SH-SY5Y (cell line): Measurements from ENCODE around the gene NRAP.

Experiments
- GATA2 ChIP-seq: IDR thresholded peaks from 2 replicates; pipeline ENCODE4 v1.6.1; 2011; ENCODE audit warnings: mild to moderate bottlenecking, low read depth, low read length
- GATA3 ChIP-seq: IDR thresholded peaks from 2 replicates; pipeline ENCODE4 v1.6.1; 2011; ENCODE audit warnings: low read depth, mild to moderate bottlenecking, low read length, moderate library complexity

GRCh38 chr10:113563306-113564088 is 100.3 kb downstream of the NRAP start:
- TF ChIP-seq GATA3 (no peak), GATA2 (no peak)
